ENCODE measurements around the gene PLAGL1. TPM values are rescaled to one million over a fixed set of nuclear protein-coding genes. Genes with fewer than 3 reads are reported as not detected.

The PLAGL1 gene
- total RNA-seq, 1 experiment from 2014 or later = 0.77 TPM

DNA sequence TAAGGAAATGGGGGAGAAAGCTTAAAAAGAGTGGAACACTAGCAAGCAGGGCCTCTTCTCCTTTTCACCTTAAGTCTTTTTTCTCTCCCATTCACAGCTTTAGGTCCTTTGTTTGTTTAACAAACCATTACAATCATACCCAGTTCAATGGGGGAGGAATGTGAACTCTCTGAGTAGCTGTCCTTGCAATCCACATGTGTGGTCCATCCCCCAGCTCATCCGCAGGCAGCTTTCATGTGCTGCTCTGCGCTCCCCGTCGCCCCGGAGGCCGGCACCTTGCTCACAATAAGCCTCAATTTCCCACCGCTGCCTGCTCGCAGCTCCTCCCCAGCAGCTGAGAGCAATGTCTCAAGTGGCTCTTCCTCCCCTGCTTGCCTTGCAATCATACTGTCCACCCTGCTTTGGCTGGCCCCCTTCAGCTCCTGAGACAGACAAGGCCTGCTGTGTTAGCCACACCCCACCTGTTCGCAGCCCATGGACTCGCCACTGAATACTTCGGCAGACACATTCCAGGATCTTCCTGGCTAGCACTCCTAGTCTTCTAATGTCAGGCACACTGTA lies 49.1 kb downstream of the PLAGL1 start:
- no TSS peak for BruUV-seq (replicated peaks)
- Histone ChIP-seq H3K9me3 (ENCODE audit: low read depth, low read length, poor library complexity, severe bottlenecking) (no peaks in the 10 kb centered on the region), H3K4me3 (ENCODE audit: low read depth, low read length, poor library complexity, severe bottlenecking) (no peak overlapping the region), H3K27ac (ENCODE audit: low read depth, low read length, poor library complexity, severe bottlenecking) (no peak overlapping the region), H3K27me3 (replicated peaks; ENCODE audit: insufficient read depth, low read depth, low read length, poor library complexity) (peaks cover 6% of the 10 kb centered on the region), H3K36me3 (ENCODE audit: insufficient read depth, low read length, poor library complexity, severe bottlenecking) (no peaks in the 10 kb centered on the region), H3K4me1 (ENCODE audit: insufficient read depth, low read length, poor library complexity, severe bottlenecking) (no peaks in the 10 kb centered on the region)
- DNase-seq (ENCODE audit: low spot score) = no peak
- no peak for TF ChIP-seq EZH2 (IDR thresholded peaks at IDR 0.05; ENCODE audit: borderline replicate concordance, low read depth, low read length, poor library complexity, severe bottlenecking)
- TF ChIP-seq CTCF (conservative IDR thresholded peaks at IDR 0.05; ENCODE audit: low read depth, low read length) = no peak
- CTCF ChIA-PET = no interaction called here
- POLR2A ChIA-PET (ENCODE audit: low non-redundant PET) = no interaction called here
- intact Hi-C loops (cut with micrococcal nuclease; ENCODE audit: unreplicated experiment) = no loop called here

DNA sequence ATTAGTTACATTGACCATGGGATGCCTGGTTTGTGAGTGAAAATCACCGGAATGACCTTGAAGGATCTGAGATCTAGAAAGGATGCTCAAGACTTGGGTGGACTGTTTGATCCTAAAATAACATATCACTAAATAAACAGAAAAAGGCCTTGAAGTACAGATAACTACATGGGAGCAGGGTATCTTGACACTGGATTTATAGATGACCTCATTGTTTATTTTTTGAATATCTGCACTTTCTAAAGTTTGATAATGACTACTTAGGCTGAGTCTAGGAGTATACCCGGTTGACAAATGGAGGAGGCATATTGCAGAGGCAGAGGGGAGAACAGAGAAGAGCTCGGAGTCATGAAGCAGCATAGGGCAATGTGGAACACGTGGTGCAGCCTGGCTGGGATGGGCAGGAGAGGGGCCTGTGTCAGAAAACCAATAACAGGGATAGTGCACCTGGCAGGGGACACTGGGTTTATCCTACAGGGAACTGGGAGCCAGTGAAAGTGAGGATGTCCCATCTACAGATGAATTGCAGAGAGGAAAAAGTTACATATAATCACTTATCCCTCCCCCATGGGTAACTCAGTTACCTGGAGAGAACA lies 50.3 kb downstream of the PLAGL1 start:
- no peak for DNase-seq (ENCODE audit: low spot score)
- no TSS peak for BruUV-seq (replicated peaks)
- peaks cover 6% of the 10 kb centered on the region for H3K27me3 ChIP-seq (replicated peaks; ENCODE audit: insufficient read depth, low read depth, low read length, poor library complexity)
- no peaks in the 10 kb centered on the region for H3K9me3 ChIP-seq (ENCODE audit: low read depth, low read length, poor library complexity, severe bottlenecking)
- intact Hi-C loops (cut with micrococcal nuclease; ENCODE audit: unreplicated experiment) = no loop called here
- no peaks in the 10 kb centered on the region for H3K4me1 ChIP-seq (ENCODE audit: insufficient read depth, low read length, poor library complexity, severe bottlenecking)
- no peak overlapping the region for H3K27ac ChIP-seq (ENCODE audit: low read depth, low read length, poor library complexity, severe bottlenecking)
- H3K4me3 ChIP-seq (ENCODE audit: low read depth, low read length, poor library complexity, severe bottlenecking) = no peak overlapping the region
- TF ChIP-seq CTCF (conservative IDR thresholded peaks at IDR 0.05; ENCODE audit: low read depth, low read length) (no peak), EZH2 (IDR thresholded peaks at IDR 0.05; ENCODE audit: borderline replicate concordance, low read depth, low read length, poor library complexity, severe bottlenecking) (no peak)
- H3K36me3 ChIP-seq (ENCODE audit: insufficient read depth, low read length, poor library complexity, severe bottlenecking) = no peaks in the 10 kb centered on the region
- ChIA-PET POLR2A (ENCODE audit: low non-redundant PET) (no interaction called here), CTCF (no interaction called here)

- BruUV-seq (replicated peaks) = no TSS peak
- no peaks in the 10 kb centered on the region for H3K9me3 ChIP-seq (ENCODE audit: low read depth, low read length, poor library complexity, severe bottlenecking)
- no peak for DNase-seq (ENCODE audit: low spot score)
- intact Hi-C loops (cut with micrococcal nuclease; ENCODE audit: unreplicated experiment) = no loop called here
- H3K4me1 ChIP-seq (ENCODE audit: insufficient read depth, low read length, poor library complexity, severe bottlenecking) = no peaks in the 10 kb centered on the region
- ChIA-PET CTCF (no interaction called here), POLR2A (ENCODE audit: low non-redundant PET) (no interaction called here)
- TF ChIP-seq CTCF (conservative IDR thresholded peaks at IDR 0.05; ENCODE audit: low read depth, low read length) (no peak), EZH2 (IDR thresholded peaks at IDR 0.05; ENCODE audit: borderline replicate concordance, low read depth, low read length, poor library complexity, severe bottlenecking) (no peak)
- no peak overlapping the region for H3K27ac ChIP-seq (ENCODE audit: low read depth, low read length, poor library complexity, severe bottlenecking)
- no peaks in the 10 kb centered on the region for H3K36me3 ChIP-seq (ENCODE audit: insufficient read depth, low read length, poor library complexity, severe bottlenecking)
- H3K27me3 ChIP-seq (replicated peaks; ENCODE audit: insufficient read depth, low read depth, low read length, poor library complexity) = peaks cover 6% of the 10 kb centered on the region
- no peak overlapping the region for H3K4me3 ChIP-seq (ENCODE audit: low read depth, low read length, poor library complexity, severe bottlenecking)
Observed at GRCh38 chr6:143955971-143956370, 52.1 kb downstream of the PLAGL1 start.

Measured in A673 (cell line).